Esophagus squamous epithelium (tissue), 4 donors: ENCODE measurements around the gene RSPO4.

Source experiments
- POLR2A ChIP-seq, 4 donors: fragments of 450-650 bp; IDR thresholded peaks; one replicate each; pipeline ENCODE4 v1.6.1; 2017; ENCODE audit warnings: antibody characterized with exemption in 4 of 4, mild to moderate bottlenecking in 4 of 4, moderate library complexity in 3 of 4
- TF ChIP-seq, protein P1 (sequence below), 6 experiments: fragments of 450-650 bp in 4 of 6; fragments of 200-600 bp in 2 of 6; sonication (generic) in 2 of 6; IDR thresholded peaks; one replicate each; pipeline ENCODE4 v1.5.1; 2016 to 2019; ENCODE audit warnings: antibody characterized with exemption in 6 of 6, mild to moderate bottlenecking in 4 of 6, moderate library complexity in 4 of 6

DNA sequence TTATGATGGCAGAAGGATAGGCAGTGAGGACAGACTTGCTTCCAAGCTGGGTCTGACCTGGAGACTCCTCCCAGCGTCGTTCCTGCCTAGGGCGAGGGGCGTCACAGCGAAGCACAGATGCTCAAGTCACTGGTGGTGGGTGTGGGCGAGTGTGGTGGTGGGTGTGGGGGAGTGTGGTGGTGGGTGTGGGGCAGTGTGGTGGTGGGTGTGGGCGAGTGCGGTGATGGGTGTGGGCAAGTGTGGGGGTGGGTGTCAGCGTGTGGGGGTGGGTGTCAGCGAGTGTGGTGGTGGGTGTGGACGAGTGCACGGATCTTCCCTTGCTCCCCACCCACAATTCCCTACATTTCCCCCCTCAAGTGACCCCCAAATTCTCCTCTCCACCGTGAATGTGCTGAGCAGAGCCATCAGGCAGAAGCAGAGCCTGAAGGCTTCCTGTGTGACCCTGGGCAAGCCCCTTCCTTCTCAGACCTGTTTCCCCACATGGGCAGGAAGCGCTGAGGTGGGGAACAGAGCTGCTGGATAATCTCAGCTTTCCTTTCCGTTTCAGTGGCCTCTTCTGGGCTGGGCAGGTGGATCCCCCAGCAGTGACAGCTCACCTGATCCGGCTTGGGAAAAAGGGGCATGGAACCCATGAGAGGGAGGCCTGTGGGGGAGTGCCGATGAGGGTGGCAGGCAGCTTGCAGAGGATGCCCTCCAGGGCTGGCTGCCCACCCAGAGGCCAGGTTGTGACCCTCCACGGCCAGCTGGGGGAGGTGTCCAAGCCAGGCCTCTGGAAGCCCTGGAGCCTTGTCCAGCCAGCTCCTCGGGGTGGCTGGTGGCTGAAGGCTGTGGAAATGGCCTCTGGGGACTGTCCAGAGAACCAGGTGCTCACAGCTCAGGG is 42.9 kb downstream of the RSPO4 start:
- TF ChIP-seq, protein P1, sequence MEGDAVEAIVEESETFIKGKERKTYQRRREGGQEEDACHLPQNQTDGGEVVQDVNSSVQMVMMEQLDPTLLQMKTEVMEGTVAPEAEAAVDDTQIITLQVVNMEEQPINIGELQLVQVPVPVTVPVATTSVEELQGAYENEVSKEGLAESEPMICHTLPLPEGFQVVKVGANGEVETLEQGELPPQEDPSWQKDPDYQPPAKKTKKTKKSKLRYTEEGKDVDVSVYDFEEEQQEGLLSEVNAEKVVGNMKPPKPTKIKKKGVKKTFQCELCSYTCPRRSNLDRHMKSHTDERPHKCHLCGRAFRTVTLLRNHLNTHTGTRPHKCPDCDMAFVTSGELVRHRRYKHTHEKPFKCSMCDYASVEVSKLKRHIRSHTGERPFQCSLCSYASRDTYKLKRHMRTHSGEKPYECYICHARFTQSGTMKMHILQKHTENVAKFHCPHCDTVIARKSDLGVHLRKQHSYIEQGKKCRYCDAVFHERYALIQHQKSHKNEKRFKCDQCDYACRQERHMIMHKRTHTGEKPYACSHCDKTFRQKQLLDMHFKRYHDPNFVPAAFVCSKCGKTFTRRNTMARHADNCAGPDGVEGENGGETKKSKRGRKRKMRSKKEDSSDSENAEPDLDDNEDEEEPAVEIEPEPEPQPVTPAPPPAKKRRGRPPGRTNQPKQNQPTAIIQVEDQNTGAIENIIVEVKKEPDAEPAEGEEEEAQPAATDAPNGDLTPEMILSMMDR (IDR thresholded peaks at IDR 0.05) = no peak
- no peak for TF ChIP-seq POLR2A (IDR thresholded peaks at IDR 0.05)
